HG03354 (cell line): ENCODE measurements around the gene SLC35G4.
"Not testable (repeated sequence)": the region's sequence is repeated elsewhere in the genome, so short reads cannot be mapped to it uniquely, and the experiment has no call there.

ENCODE experiments used
- ATAC-seq: cut with Tn5 transposase; IDR thresholded peaks from one replicate; pipeline ENCODE4 v1.9.1; 2021; ENCODE audit warnings: mild to moderate bottlenecking; ENCODE audit not compliant: unreplicated experiment, poor library complexity, severe bottlenecking

The SLC35G4 gene

GRCh38 chr18:11613073-11613472 lies 3.7 kb downstream of the SLC35G4 start:
- not testable (repeated sequence) for ATAC-seq

GRCh38 chr18:11613611-11614010 lies 4.2 kb downstream of the SLC35G4 start:
- ATAC-seq = not testable (repeated sequence)

DNA sequence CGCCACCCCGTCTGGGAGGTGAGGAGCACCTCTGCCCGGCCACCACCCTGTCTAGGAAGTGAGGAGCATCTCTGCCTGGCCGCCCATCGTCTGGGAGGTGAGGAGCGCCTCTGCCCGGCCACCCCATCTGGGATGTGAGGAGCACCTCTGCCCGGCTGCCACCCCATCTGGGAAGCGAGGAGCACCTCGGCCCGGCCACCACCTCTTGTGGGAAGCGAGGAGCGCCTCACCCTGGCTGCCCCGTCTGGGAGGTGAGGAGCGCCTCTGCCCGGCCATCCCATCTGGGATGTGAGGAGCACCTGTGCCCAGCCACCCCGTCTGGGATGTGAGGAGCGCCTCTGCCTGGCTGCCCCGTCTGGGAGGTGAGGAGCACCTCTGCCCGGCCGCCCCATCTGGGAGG lies 4.6 kb downstream of the SLC35G4 start:
- ATAC-seq = not testable (repeated sequence)

GRCh38 chr18:11614981-11615380 lies 5.6 kb downstream of the SLC35G4 start:
- ATAC-seq = not testable (repeated sequence)

DNA sequence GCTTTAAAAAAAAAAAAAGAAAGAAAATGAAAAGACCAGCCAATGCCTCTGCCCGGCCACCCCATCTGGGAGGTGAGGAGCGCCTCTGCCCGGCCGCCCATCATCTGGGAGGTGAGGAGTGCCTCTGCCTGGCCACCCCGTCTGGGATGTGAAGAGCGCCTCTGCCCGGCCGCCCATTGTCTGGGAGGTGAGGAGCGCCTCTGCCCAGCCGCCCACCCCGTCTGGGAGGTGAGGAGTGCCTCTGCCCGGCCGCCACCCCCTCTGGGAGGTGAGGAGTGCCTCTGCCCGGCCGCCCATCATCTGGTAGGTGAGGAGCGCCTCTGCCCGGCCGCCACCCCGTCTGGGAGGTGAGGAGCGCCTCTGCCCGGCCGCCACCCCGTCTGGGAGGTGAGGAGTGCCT lies 37.9 kb downstream of the SLC35G4 start:
- ATAC-seq = not testable (repeated sequence)

DNA sequence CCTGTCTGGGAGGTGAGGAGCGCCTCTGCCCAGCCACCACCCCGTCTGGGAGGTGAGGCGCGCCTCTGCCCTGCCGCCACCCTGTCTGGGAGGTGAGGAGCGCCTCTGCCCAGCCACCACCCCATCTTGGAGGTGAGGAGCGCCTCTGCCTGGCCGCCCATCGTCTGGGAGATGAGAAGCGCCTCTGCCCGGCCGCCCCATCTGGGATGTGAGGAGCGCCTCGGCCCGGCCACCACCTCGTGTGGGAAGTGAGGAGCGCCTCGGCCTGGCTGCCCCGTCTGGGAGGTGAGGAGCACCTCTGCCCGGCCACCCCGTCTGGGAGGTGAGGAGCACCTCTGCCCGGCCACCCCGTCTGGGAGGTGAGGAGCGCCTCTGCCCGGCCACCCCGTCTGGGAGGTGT lies 38.4 kb downstream of the SLC35G4 start:
- not testable (repeated sequence) for ATAC-seq

- ATAC-seq = no peak
These were observed 40.4 kb downstream of the SLC35G4 start for GRCh38 chr18:11649839-11650238.

GRCh38 chr18:11651899-11652298 lies 42.5 kb downstream of the SLC35G4 start:
- no peak for ATAC-seq

DNA sequence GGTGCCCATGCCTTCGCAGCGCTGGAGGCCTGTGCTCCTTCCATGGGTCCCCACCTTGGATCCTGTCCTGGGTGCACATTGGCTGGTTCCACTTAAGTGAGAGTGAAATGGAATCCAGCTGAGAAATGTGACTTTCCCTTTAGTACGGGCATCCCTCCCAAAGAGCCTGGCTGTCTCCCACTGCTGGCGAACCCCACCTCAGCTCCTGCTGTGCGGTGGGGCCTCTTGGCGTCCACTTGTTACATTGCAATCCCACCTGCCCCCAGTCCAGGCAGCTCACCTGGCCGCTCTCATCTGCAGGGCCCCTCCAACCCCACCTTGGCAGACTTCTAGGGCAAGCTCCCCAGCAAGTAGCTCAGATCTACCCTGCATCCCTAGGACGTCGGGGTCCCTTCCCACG lies 44.1 kb downstream of the SLC35G4 start:
- no peak for ATAC-seq

- no peak for ATAC-seq
These were observed 45.6 kb downstream of the SLC35G4 start for GRCh38 chr18:11654736-11655605.

DNA sequence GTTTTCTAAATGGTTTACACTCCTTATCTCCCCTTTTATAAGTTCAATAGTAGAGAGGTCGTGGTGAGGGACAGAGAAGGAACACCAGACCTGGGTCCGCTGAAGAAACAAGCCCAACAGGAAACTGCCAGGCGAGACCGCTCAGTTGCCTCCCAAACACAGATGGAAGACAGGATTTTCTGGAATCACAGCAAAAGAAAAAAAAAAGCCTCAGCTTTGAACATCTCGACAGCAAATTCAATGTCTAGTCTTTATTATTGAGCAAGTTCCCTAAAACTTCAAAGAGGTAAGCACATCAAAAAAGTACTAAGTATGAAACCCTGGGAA lies 46.2 kb downstream of the SLC35G4 start:
- no peak for ATAC-seq

GRCh38 chr18:11657152-11657551 lies 47.8 kb downstream of the SLC35G4 start:
- ATAC-seq = no peak

GRCh38 chr18:11657554-11657953 lies 48.2 kb downstream of the SLC35G4 start:
- ATAC-seq = no peak

DNA sequence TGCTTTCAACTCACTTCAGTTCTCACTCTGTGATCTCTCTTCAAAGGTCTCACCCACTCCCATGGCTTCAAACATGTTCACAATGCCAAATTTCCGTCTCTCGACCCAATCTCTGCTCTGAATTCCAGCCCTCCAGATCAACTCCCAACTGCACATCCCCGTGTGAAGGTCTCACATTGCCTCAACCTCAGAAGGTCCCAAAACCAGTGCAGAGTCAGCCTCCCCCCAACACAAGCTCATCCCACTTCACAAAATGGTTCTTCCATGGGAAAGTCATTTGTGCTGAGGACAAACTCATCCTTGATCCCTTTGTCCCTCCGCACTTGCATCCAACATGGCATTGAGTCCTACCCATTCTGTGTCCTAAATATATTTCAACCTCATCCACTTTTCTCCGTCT lies 48.6 kb downstream of the SLC35G4 start:
- no peak for ATAC-seq

GRCh38 chr18:11658989-11659388 lies 49.6 kb downstream of the SLC35G4 start:
- ATAC-seq = no peak
